Measurements from ENCODE around the gene NT5C2. TPM values are rescaled to one million over a fixed set of nuclear protein-coding genes. Genes with fewer than 3 reads are reported as not detected.
"Not testable (repeated sequence)": the region's sequence is repeated elsewhere in the genome, so short reads cannot be mapped to it uniquely, and the experiment has no call there.

Gene NT5C2
- total RNA-seq, 1 donor from 2014 or later = 81.0 TPM

GRCh38 chr10:103067484-103067883 lies 125.6 kb downstream of the NT5C2 start:
- Mint-ChIP-seq H3K4me3 (ENCODE audit: unreplicated experiment) (no peak overlapping the region), H3K36me3 (ENCODE audit: low read depth) (peaks cover 30% of the 10 kb centered on the region), H3K9me3 (ENCODE audit: low read depth) (no peaks in the 10 kb centered on the region), H3K4me1 (ENCODE audit: low read depth) (peaks cover 24% of the 10 kb centered on the region), H3K27me3 (ENCODE audit: low read depth) (no peaks in the 10 kb centered on the region), H3K27ac (ENCODE audit: unreplicated experiment) (no peak overlapping the region)
- DNase-seq (ENCODE audit: low spot score) = no peak
- no peak for TF ChIP-seq CTCF (IDR thresholded peaks at IDR 0.05)

- Mint-ChIP-seq H3K36me3 (ENCODE audit: low read depth) (peaks cover 29% of the 10 kb centered on the region), H3K4me1 (ENCODE audit: low read depth) (peaks cover 24% of the 10 kb centered on the region)
- H3K27me3 Mint-ChIP-seq (ENCODE audit: low read depth); H3K9me3 Mint-ChIP-seq (ENCODE audit: low read depth); H3K4me3 Mint-ChIP-seq (ENCODE audit: unreplicated experiment); DNase-seq (ENCODE audit: low spot score); H3K27ac Mint-ChIP-seq (ENCODE audit: unreplicated experiment): not testable (repeated sequence)
Measured at GRCh38 chr10:103067099-103067477, 126.0 kb downstream of the NT5C2 start.

GRCh38 chr10:103066141-103067098 lies 126.7 kb downstream of the NT5C2 start:
- no peak overlapping the region for H3K4me3 Mint-ChIP-seq (ENCODE audit: unreplicated experiment)
- peaks cover 29% of the 10 kb centered on the region for H3K4me1 Mint-ChIP-seq (ENCODE audit: low read depth)
- no peak overlapping the region for H3K27ac Mint-ChIP-seq (ENCODE audit: unreplicated experiment)
- H3K36me3 Mint-ChIP-seq (ENCODE audit: low read depth) = peaks cover 24% of the 10 kb centered on the region
- H3K9me3 Mint-ChIP-seq (ENCODE audit: low read depth) = no peaks in the 10 kb centered on the region
- no peak for DNase-seq (ENCODE audit: low spot score)
- no peak for TF ChIP-seq CTCF (IDR thresholded peaks at IDR 0.05)
- H3K27me3 Mint-ChIP-seq (ENCODE audit: low read depth) = no peaks in the 10 kb centered on the region

- Mint-ChIP-seq H3K36me3 (ENCODE audit: low read depth) (peaks cover 21% of the 10 kb centered on the region), H3K27me3 (ENCODE audit: low read depth) (no peaks in the 10 kb centered on the region), H3K9me3 (ENCODE audit: low read depth) (no peaks in the 10 kb centered on the region), H3K4me3 (ENCODE audit: unreplicated experiment) (no peak overlapping the region), H3K27ac (ENCODE audit: unreplicated experiment) (no peak overlapping the region), H3K4me1 (ENCODE audit: low read depth) (peaks cover 28% of the 10 kb centered on the region)
- no peak for DNase-seq (ENCODE audit: low spot score)
- no peak for TF ChIP-seq CTCF (IDR thresholded peaks at IDR 0.05)
Measured at GRCh38 chr10:103064956-103065355, 128.1 kb downstream of the NT5C2 start.

- Mint-ChIP-seq H3K27ac (ENCODE audit: unreplicated experiment) (no peak overlapping the region), H3K36me3 (ENCODE audit: low read depth) (peaks cover 21% of the 10 kb centered on the region), H3K9me3 (ENCODE audit: low read depth) (no peaks in the 10 kb centered on the region), H3K4me3 (ENCODE audit: unreplicated experiment) (no peak overlapping the region), H3K27me3 (ENCODE audit: low read depth) (no peaks in the 10 kb centered on the region), H3K4me1 (ENCODE audit: low read depth) (peaks cover 19% of the 10 kb centered on the region)
- TF ChIP-seq CTCF (IDR thresholded peaks at IDR 0.05) = peak; percentile 66
- DNase-seq (ENCODE audit: low spot score) = no peak
Measured at GRCh38 chr10:103062854-103063590, 130.1 kb downstream of the NT5C2 start.

All from chondrocyte (in vitro differentiated cells).